Measurements from ENCODE around the gene IRF4. TPM values are rescaled to one million over a fixed set of nuclear protein-coding genes. Genes with fewer than 3 reads are reported as not detected.
"Not testable (repeated sequence)": the region's sequence is repeated elsewhere in the genome, so short reads cannot be mapped to it uniquely, and the experiment has no call there.

Gene IRF4
- total RNA-seq, 1 donor from 2014 or later, result not detected

DNA sequence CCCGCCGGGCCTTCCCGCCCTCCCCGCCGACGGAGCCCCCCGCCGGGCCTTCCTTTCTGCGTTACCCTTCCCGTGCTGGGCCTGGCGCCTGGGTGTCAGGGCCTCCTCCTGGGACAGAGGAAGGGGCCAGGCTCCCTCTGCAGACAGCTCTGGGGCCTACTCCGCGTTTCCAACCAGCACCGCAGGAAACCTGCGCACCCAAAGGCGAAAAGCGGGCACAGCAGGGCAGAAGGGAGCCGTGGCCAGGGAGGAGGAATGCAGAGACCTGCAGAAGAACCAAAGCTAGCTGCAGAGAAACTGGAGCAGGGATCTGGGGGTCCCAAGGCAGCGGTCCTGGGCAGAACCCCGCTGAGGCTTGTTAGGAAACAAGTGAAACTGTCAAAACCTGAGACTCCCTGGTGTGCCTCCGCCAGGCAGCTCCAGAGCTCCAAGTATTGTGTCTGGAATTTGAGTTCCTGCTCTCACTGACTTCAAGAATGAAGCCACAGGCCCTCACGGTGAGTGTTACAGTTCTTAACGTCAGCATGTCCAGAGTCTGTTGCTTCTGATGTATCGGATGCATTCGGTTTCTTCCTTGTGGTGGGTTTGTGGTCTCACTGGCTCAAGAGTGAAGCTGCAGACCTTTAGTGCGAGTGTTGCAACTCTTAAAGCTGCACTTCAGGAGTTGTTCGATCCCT lies 33.3 kb downstream of the IRF4 start:
- no peak for TF ChIP-seq CTCF (IDR thresholded peaks at IDR 0.05; ENCODE audit: unreplicated experiment)
- peaks cover 14% of the 10 kb centered on the region for H3K27me3 Mint-ChIP-seq (ENCODE audit: low read depth)
- H3K36me3 Mint-ChIP-seq, result no peaks in the 10 kb centered on the region
- H3K4me3 Mint-ChIP-seq, result no peak overlapping the region
- H3K9me3 Mint-ChIP-seq, result peaks cover 9% of the 10 kb centered on the region
- H3K27ac Mint-ChIP-seq, result no peak overlapping the region
- no peaks in the 10 kb centered on the region for H3K4me1 Mint-ChIP-seq
- no peak for DNase-seq (ENCODE audit: low spot score in 2 of 2, unreplicated experiment in 2 of 2)

GRCh38 chr6:425418-425788 lies 33.9 kb downstream of the IRF4 start:
- peaks cover 17% of the 10 kb centered on the region for H3K27me3 Mint-ChIP-seq (ENCODE audit: low read depth)
- not testable (repeated sequence) for H3K9me3 Mint-ChIP-seq; H3K4me1 Mint-ChIP-seq; H3K36me3 Mint-ChIP-seq; H3K4me3 Mint-ChIP-seq; DNase-seq (ENCODE audit: low spot score in 2 of 2, unreplicated experiment in 2 of 2); H3K27ac Mint-ChIP-seq

GRCh38 chr6:426198-426738 lies 34.7 kb downstream of the IRF4 start:
- H3K27me3 Mint-ChIP-seq (ENCODE audit: low read depth), result peaks cover 24% of the 10 kb centered on the region
- not testable (repeated sequence) for H3K4me3 Mint-ChIP-seq; H3K9me3 Mint-ChIP-seq; H3K36me3 Mint-ChIP-seq; H3K27ac Mint-ChIP-seq; DNase-seq (ENCODE audit: low spot score in 2 of 2, unreplicated experiment in 2 of 2); H3K4me1 Mint-ChIP-seq

DNA sequence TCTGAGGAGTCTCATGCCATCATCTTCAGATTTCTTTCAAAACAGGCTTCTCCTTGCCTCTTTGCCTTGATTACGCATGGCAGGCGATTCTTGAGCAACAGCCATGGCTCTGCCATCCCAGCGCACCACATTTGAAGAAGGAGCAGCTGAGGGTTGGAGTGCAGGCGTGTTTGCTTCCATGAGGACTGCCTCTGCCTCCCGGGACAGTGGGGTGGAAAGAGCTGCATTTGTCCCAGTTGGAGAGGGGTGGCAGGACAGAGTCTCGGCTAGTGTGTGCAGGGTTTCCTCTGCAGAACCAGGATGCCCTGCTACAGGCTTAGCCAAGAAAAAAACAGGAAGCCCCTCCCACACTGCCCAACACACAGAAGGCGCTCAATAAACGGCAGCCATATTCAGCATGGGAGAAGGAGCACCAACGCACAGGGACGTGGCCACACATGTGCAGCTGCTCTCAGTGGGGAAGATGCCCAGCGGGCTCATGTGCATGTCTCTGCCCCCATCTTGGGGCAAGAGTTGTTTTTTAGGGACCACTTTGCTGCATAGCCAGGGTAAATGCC lies 36.6 kb downstream of the IRF4 start:
- H3K27ac Mint-ChIP-seq, result no peak overlapping the region
- no peak for DNase-seq (ENCODE audit: low spot score in 2 of 2, unreplicated experiment in 2 of 2)
- no peak overlapping the region for H3K4me3 Mint-ChIP-seq
- no peaks in the 10 kb centered on the region for H3K36me3 Mint-ChIP-seq
- no peaks in the 10 kb centered on the region for H3K9me3 Mint-ChIP-seq
- H3K4me1 Mint-ChIP-seq, result no peaks in the 10 kb centered on the region
- no peak for TF ChIP-seq CTCF (IDR thresholded peaks at IDR 0.05; ENCODE audit: unreplicated experiment)
- H3K27me3 Mint-ChIP-seq (ENCODE audit: low read depth), result peaks cover 40% of the 10 kb centered on the region

DNA sequence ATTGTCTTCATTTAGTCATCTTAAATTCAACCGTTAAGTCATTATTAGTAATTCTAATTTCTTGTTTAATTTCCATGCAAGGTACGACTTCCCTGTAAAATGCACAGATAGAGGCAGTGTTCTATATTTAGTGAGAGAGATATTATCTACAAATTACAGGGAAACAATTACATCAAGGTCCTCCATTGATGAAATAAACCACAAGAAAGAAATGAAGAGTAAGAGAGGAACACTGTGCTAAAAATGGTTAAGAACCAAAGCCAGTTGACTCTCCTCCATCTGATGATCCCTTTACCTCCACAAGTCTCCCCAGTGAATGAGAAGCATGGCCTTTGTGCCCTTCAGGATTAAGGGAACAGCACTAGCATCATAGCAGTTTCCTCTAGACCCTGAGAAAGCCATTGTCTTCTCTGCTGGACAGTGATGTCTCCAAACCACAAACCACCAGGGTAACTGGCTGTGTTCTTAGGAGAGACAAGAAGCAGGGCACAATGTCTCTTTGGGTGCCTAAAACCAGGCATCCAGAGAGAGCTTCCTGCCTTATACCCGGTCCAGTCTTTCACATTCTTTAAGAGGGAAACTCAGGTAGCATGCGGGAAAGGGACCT lies 38.1 kb downstream of the IRF4 start:
- Mint-ChIP-seq H3K4me3 (no peak overlapping the region), H3K9me3 (no peaks in the 10 kb centered on the region), H3K27me3 (ENCODE audit: low read depth) (peaks cover 41% of the 10 kb centered on the region), H3K27ac (no peak overlapping the region), H3K4me1 (no peaks in the 10 kb centered on the region), H3K36me3 (no peaks in the 10 kb centered on the region)
- no peak for TF ChIP-seq CTCF (IDR thresholded peaks at IDR 0.05; ENCODE audit: unreplicated experiment)
- no peak for DNase-seq (ENCODE audit: low spot score in 2 of 2, unreplicated experiment in 2 of 2)

DNA sequence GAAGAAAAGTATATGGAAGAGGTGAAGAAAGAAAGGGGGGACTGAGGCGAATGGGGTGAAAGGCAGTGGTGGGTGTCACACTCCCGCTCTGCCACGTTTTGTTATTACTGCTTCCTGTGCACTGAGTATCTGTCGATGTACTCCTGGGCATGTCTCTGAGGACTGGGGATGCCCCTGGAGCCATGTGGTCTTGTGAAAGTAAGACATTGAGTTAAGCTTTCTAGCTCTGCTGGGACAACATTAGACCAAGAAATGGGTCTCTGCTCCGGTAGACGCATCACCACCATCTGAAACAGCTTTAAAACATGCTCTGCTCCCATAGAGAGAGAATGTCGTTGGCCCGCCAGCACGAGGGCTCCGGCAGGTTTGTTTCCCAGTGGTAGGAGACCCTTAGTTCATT lies 40.0 kb downstream of the IRF4 start:
- no peaks in the 10 kb centered on the region for H3K36me3 Mint-ChIP-seq
- no peak for TF ChIP-seq CTCF (IDR thresholded peaks at IDR 0.05; ENCODE audit: unreplicated experiment)
- H3K4me1 Mint-ChIP-seq, result no peaks in the 10 kb centered on the region
- no peaks in the 10 kb centered on the region for H3K9me3 Mint-ChIP-seq
- no peak overlapping the region for H3K27ac Mint-ChIP-seq
- no peak overlapping the region for H3K4me3 Mint-ChIP-seq
- DNase-seq (ENCODE audit: low spot score in 2 of 2, unreplicated experiment in 2 of 2), result no peak
- H3K27me3 Mint-ChIP-seq (ENCODE audit: low read depth), result peaks cover 41% of the 10 kb centered on the region

Measured in mesothelial cell of epicardium (in vitro differentiated cells).